Liver (tissue), 9 donors: ENCODE measurements around the gene APBA2. TPM values are rescaled to one million over a fixed set of nuclear protein-coding genes. Genes with fewer than 3 reads are reported as not detected.

ENCODE experiments used
- DNase-seq: peaks from one replicate; pipeline ENCODE4 v3.0.0-alpha.2; 2017; ENCODE audit warnings: low spot score
- H3K27ac ChIP-seq, 2 donors: one replicate each; pipeline ENCODE4 v1.7.0; 2013; ENCODE audit warnings: inconsistent platforms in 2 of 2, low read length in 2 of 2, control low read depth in 1 of 2, low read depth in 1 of 2, mild to moderate bottlenecking in 1 of 2
- H3K27me3 ChIP-seq, 4 donors: one replicate each; pipeline versions ENCODE4 v1.6.1 to v1.7.0; 2013; ENCODE audit warnings: low read length in 3 of 4, inconsistent platforms in 1 of 4, mild to moderate bottlenecking in 1 of 4, moderate library complexity in 1 of 4; ENCODE audit not compliant: control insufficient read depth in 4 of 4, insufficient read depth in 4 of 4
- H3K36me3 ChIP-seq, 4 donors: one replicate each; pipeline versions ENCODE4 v1.6.1 to v1.7.0; 2013; ENCODE audit warnings: low read length in 3 of 4, mild to moderate bottlenecking in 3 of 4, low read depth in 1 of 4, moderate library complexity in 1 of 4; ENCODE audit not compliant: control insufficient read depth in 4 of 4, insufficient read depth in 3 of 4
- H3K4me1 ChIP-seq, 4 donors: one replicate each; pipeline versions ENCODE4 v1.6.1 to v1.7.0; 2013; ENCODE audit warnings: low read length in 3 of 4, mild to moderate bottlenecking in 3 of 4, moderate library complexity in 1 of 4; ENCODE audit not compliant: control insufficient read depth in 4 of 4, insufficient read depth in 4 of 4
- H3K4me3 ChIP-seq, 3 donors: one replicate each; pipeline versions ENCODE4 v1.6.1 to v1.7.0; 2013; ENCODE audit warnings: low read length in 3 of 3, control low read depth in 1 of 3, low read depth in 1 of 3, mild to moderate bottlenecking in 1 of 3
- H3K9ac ChIP-seq, 2 donors: one replicate each; pipeline ENCODE4 v1.7.0; 2013; ENCODE audit warnings: low read length in 2 of 2, mild to moderate bottlenecking in 2 of 2, moderate library complexity in 2 of 2, control low read depth in 1 of 2, low read depth in 1 of 2
- H3K9me3 ChIP-seq, 4 donors: one replicate each; pipeline versions ENCODE4 v1.6.1 to v1.7.0; 2013; ENCODE audit warnings: low read length in 3 of 4; ENCODE audit not compliant: control insufficient read depth in 4 of 4
- ATF3 ChIP-seq: IDR thresholded peaks from 2 replicates; pipeline ENCODE4 v1.6.1; 2016; ENCODE audit warnings: antibody characterized with exemption
- CTCF ChIP-seq: fragments of 150-350 bp; IDR thresholded peaks from 2 replicates; pipeline ENCODE4 v1.5.1; 2017; ENCODE audit warnings: improper control_type of control experiment, low read depth, low read length; ENCODE audit not compliant: missing input control
- EGR1 ChIP-seq, 2 donors: IDR thresholded peaks; 2 replicates each; pipeline ENCODE4 v1.6.1; 2016 to 2018; ENCODE audit warnings: antibody characterized with exemption in 2 of 2, low read depth in 2 of 2
- GABPA ChIP-seq, 2 donors: IDR thresholded peaks in 1 of 2; conservative IDR thresholded peaks in 1 of 2; 2 replicates each; pipeline ENCODE4 v1.6.1; 2016; ENCODE audit warnings: antibody characterized with exemption in 2 of 2, mild to moderate bottlenecking in 1 of 2, moderate library complexity in 1 of 2
- HNF4G ChIP-seq: IDR thresholded peaks from 2 replicates; pipeline ENCODE4 v1.6.1; 2016; ENCODE audit warnings: antibody characterized with exemption
- JUND ChIP-seq, 2 donors: IDR thresholded peaks; 2 replicates each; pipeline ENCODE4 v1.6.1; 2016; ENCODE audit warnings: antibody characterized with exemption in 2 of 2
- NR2F2 ChIP-seq: IDR thresholded peaks from 2 replicates; pipeline ENCODE4 v1.6.1; 2016; ENCODE audit warnings: antibody characterized with exemption
- RAD21 ChIP-seq, 2 donors: IDR thresholded peaks; 2 replicates each; pipeline ENCODE4 v1.6.1; 2016; ENCODE audit warnings: antibody characterized with exemption in 2 of 2, mild to moderate bottlenecking in 2 of 2
- REST ChIP-seq: IDR thresholded peaks from 2 replicates; pipeline ENCODE4 v1.6.1; 2016; ENCODE audit warnings: antibody characterized with exemption, mild to moderate bottlenecking
- YY1 ChIP-seq: IDR thresholded peaks from 2 replicates; pipeline ENCODE4 v1.6.1; 2016; ENCODE audit warnings: antibody characterized with exemption, mild to moderate bottlenecking
- WGBS: extraction: QIAGEN DNeasy Blood & Tissue Kit; methylation state at CpG from one replicate; pipeline ENCODE4 v1.1.7; 2013; 5-methylcytosine and 5-hydroxymethylcytosine counted together
- polyA plus RNA-seq, 2 donors: library from polyadenylated mRNA; stranded (reverse) in 1 of 2; unstranded in 1 of 2; fragments of 200-250 nt in 1 of 2; fragments of >200 nt in 1 of 2; fragmentation: Nextera tagmentation in 1 of 2; extraction: Ambion mirVana in 1 of 2; gene quantifications; one replicate each; pipeline versions ENCODE4 v1.2.1 to v1.2.3, GENCODE V29; 2013 to 2015
- total RNA-seq, 2 donors: library from RNA; depleted of rRNA; stranded (reverse); fragments of >200 nt; gene quantifications; one replicate each; pipeline ENCODE4 v1.2.3, GENCODE V29; 2014
- donor health status: healthy.
- donor health status: healthy.
- donor health status: healthy.
- donor health status: healthy.
- donor health status: healthy.

Gene APBA2
- total and polyA plus RNA-seq, 4 donors: 0.38 to 2.9 (median 1.7) TPM

GRCh38 chr15:29113336-29114220 is 227.8 kb downstream of the APBA2 start (continued):
- TF ChIP-seq NR2F2 (no peak), RAD21 (IDR thresholded peaks at IDR 0.05) (no peak), JUND (IDR thresholded peaks at IDR 0.05) (no peak), HNF4G (no peak), REST (no peak)

- 56% methylated on average over 18 of the region's 18 CpGs for WGBS
- Histone ChIP-seq H3K9ac (no peak overlapping the region), H3K36me3 (no peaks in the 10 kb centered on the region), H3K4me3 (no peak overlapping the region), H3K27ac (no peak overlapping the region), H3K27me3 (peaks cover 0 to 9% (median 0%) of the 10 kb centered on the region in 4 donors), H3K9me3 (no peaks in the 10 kb centered on the region), H3K4me1 (no peaks in the 10 kb centered on the region)
- DNase-seq: no peak
- no peak for TF ChIP-seq GABPA (IDR thresholded peaks at IDR 0.05 in 1 of 2, conservative IDR thresholded peaks at IDR 0.05 in 1 of 2)
- no peak for TF ChIP-seq EGR1 (IDR thresholded peaks at IDR 0.05; ENCODE audit: low read depth in 2 of 2)
- no peak for TF ChIP-seq ATF3
- no peak for TF ChIP-seq CTCF
- no peak for TF ChIP-seq YY1
These were observed 228.7 kb downstream of the APBA2 start for GRCh38 chr15:29114221-29115092.
